ENCODE measurements around the gene LAMC2.

LAMC2 gene

GRCh38 chr1:183152180-183152579, 33.9 kb upstream of the LAMC2 start:
- TF ChIP-seq, protein P1, sequence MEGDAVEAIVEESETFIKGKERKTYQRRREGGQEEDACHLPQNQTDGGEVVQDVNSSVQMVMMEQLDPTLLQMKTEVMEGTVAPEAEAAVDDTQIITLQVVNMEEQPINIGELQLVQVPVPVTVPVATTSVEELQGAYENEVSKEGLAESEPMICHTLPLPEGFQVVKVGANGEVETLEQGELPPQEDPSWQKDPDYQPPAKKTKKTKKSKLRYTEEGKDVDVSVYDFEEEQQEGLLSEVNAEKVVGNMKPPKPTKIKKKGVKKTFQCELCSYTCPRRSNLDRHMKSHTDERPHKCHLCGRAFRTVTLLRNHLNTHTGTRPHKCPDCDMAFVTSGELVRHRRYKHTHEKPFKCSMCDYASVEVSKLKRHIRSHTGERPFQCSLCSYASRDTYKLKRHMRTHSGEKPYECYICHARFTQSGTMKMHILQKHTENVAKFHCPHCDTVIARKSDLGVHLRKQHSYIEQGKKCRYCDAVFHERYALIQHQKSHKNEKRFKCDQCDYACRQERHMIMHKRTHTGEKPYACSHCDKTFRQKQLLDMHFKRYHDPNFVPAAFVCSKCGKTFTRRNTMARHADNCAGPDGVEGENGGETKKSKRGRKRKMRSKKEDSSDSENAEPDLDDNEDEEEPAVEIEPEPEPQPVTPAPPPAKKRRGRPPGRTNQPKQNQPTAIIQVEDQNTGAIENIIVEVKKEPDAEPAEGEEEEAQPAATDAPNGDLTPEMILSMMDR (IDR thresholded peaks at IDR 0.05; ENCODE audit: low read depth, low read length) = no peak
- DNase-seq (ENCODE audit: low read depth in 2 of 2) = no peak
- no peak overlapping the region for H3K4me3 ChIP-seq (replicated peaks in 1 of 2; ENCODE audit: low read depth in 2 of 2, low read length in 2 of 2)

DNA sequence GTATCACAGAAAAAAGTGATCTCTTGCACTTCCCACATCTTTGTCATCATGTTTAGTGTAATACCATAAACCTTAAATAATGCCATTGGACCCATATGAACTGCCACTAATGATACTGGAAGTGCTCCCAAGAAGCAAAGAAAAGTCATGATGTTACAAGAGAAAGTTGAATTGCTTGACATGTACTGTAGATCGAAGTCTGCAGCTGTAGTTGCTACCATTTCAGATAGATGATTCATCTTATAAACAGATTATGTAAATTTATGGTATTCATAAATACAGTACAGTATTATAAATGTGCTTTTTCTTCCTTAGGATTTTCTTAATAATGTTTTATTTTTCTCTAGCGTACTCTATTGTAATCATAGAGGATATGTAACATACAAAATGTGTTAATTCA, 30.1 kb upstream of the LAMC2 start:
- DNase-seq (ENCODE audit: low read depth in 2 of 2) = no peak
- H3K4me3 ChIP-seq (replicated peaks in 1 of 2; ENCODE audit: low read depth in 2 of 2, low read length in 2 of 2) = no peak overlapping the region
- TF ChIP-seq, protein P1 (IDR thresholded peaks at IDR 0.05; ENCODE audit: low read depth, low read length) = no peak

- H3K4me3 ChIP-seq (replicated peaks in 1 of 2; ENCODE audit: low read depth in 2 of 2, low read length in 2 of 2) = no peak overlapping the region
- peak in 1 of 2 donors; percentile 80 for DNase-seq (ENCODE audit: low read depth in 2 of 2)
- TF ChIP-seq, protein P1 (IDR thresholded peaks at IDR 0.05; ENCODE audit: low read depth, low read length) = no peak
These were observed 26.1 kb upstream of the LAMC2 start for GRCh38 chr1:183159960-183160359.

GRCh38 chr1:183161391-183161790, 24.7 kb upstream of the LAMC2 start:
- TF ChIP-seq, protein P1 (IDR thresholded peaks at IDR 0.05; ENCODE audit: low read depth, low read length) = no peak
- no peak for DNase-seq (ENCODE audit: low read depth in 2 of 2)
- H3K4me3 ChIP-seq (replicated peaks in 1 of 2; ENCODE audit: low read depth in 2 of 2, low read length in 2 of 2) = no peak overlapping the region

- H3K4me3 ChIP-seq (replicated peaks in 1 of 2; ENCODE audit: low read depth in 2 of 2, low read length in 2 of 2) = no peak overlapping the region
- TF ChIP-seq, protein P1 (IDR thresholded peaks at IDR 0.05; ENCODE audit: low read depth, low read length) = no peak
- peak in 1 of 2 donors; percentile 91 for DNase-seq (ENCODE audit: low read depth in 2 of 2)
These were observed 22.7 kb upstream of the LAMC2 start for GRCh38 chr1:183163316-183163715.

DNA sequence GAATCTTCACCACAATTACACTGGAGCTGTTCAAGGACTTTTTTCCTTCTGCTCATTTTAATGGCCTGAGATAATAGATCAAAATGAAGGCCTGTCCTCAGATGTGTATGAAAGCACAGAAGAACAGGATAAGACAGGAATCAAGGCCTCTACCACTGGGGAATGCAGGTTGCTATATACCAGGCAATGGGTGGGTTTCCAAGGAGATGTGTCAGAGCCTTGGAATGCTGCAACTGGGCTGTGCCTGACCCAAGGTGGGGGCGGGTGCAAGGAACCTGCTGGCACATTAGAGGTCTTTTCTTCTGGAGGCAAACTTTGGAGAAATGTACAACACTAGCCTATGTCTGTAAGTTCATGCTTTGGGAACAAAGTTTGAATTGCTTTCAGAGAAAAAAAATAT, 21.7 kb upstream of the LAMC2 start:
- H3K4me3 ChIP-seq (replicated peaks in 1 of 2; ENCODE audit: low read depth in 2 of 2, low read length in 2 of 2) = no peak overlapping the region
- peak; percentile 64 to 76 for DNase-seq (ENCODE audit: low read depth in 2 of 2)
- TF ChIP-seq, protein P1 (IDR thresholded peaks at IDR 0.05; ENCODE audit: low read depth, low read length) = no peak

GRCh38 chr1:183164963-183165362, 21.1 kb upstream of the LAMC2 start:
- no peak overlapping the region for H3K4me3 ChIP-seq (replicated peaks in 1 of 2; ENCODE audit: low read depth in 2 of 2, low read length in 2 of 2)
- TF ChIP-seq, protein P1 (IDR thresholded peaks at IDR 0.05; ENCODE audit: low read depth, low read length) = no peak
- DNase-seq (ENCODE audit: low read depth in 2 of 2) = no peak

Data from cardiac fibroblast (primary cell).